ENCODE data around the gene GPN1.

GPN1 gene

DNA sequence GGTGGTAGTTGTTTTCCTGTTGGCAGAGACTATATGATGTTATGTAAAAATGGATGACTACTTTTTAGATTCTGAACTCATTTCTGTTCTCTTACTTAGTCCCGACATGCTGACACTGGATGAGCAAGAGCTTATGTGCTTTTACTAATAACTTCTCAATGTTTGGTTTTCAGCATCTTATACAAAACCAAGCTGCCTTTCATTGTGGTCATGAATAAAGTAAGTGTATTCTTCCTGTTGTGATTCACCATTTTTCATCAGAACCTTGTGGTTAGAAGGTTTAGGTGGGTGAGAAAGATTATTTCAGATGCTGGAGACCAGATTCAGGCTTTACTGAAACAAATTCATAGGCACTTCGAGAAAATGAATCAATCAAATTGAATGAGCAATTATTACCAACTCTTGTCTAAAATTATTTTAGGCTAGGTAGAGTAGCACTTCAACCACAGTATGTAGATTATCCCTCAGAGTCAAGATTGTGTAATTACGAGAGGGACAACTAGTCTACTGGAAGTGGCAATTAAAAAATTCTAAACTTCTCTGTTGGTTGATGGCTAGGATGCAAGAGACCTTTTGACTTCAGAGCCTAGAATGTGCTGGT is 9.3 kb downstream of the GPN1 start:
- Histone ChIP-seq H2AFZ (ENCODE audit: low read depth, low read length) (no peak overlapping the region), H3K9me3 (ENCODE audit: low read length) (no peaks in the 10 kb centered on the region), H3K4me3 (ENCODE audit: low read length) (no peak overlapping the region), H3K36me3 (ENCODE audit: insufficient read depth, low read length) (peaks cover 77% of the 10 kb centered on the region), H3K4me1 (ENCODE audit: insufficient read depth, low read length) (no peaks in the 10 kb centered on the region), H3K27me3 (ENCODE audit: insufficient read depth, low read length) (no peaks in the 10 kb centered on the region)

DNA sequence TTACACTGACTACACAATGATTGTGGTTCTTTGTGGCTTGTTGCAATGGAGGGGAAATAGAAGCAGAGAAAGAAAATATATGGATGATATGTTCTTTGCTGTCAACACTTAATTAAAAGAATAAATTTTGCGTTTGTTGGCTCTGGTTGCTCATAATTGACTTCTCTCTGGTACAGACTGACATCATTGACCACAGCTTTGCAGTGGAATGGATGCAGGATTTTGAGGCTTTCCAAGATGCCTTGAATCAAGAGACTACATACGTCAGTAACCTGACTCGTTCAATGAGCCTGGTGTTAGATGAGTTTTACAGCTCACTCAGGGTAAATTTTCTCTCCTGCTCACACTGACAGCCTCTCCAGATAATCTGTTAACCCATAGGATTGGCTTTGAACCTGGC is 9.9 kb downstream of the GPN1 start:
- no peaks in the 10 kb centered on the region for H3K9me3 ChIP-seq (ENCODE audit: low read length)
- no peak overlapping the region for H2AFZ ChIP-seq (ENCODE audit: low read depth, low read length)
- no peak overlapping the region for H3K4me3 ChIP-seq (ENCODE audit: low read length)
- no peaks in the 10 kb centered on the region for H3K4me1 ChIP-seq (ENCODE audit: insufficient read depth, low read length)
- H3K36me3 ChIP-seq (ENCODE audit: insufficient read depth, low read length): peaks cover 81% of the 10 kb centered on the region
- no peaks in the 10 kb centered on the region for H3K27me3 ChIP-seq (ENCODE audit: insufficient read depth, low read length)

DNA sequence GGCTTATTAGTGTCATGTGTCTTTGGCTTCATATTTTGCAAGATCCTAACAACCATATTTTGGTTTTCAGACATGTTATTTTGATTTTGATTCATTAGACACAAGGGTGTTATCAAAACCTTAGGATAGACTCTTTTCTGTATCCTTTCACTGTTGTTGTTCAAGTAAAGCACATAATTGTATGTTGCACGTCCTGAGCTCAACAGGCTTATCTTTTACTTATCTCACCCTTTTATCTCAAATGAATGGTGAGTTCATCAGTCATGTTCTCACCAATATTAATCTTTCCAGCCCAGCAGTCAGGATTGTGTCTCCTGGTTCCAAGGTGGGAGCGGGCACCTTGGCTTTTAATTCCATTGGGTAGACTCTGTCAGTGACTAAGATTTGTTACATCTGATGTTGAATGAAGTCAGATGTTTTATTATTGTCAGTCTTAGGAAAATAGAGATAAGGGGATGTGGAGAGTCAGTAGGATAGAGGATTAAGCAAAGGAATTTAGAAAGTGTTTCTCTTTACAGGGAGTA is 11.9 kb downstream of the GPN1 start:
- peaks cover 76% of the 10 kb centered on the region for H3K36me3 ChIP-seq (ENCODE audit: insufficient read depth, low read length)
- no peaks in the 10 kb centered on the region for H3K4me1 ChIP-seq (ENCODE audit: insufficient read depth, low read length)
- no peak overlapping the region for H3K4me3 ChIP-seq (ENCODE audit: low read length)
- no peaks in the 10 kb centered on the region for H3K9me3 ChIP-seq (ENCODE audit: low read length)
- no peaks in the 10 kb centered on the region for H3K27me3 ChIP-seq (ENCODE audit: insufficient read depth, low read length)
- H2AFZ ChIP-seq (ENCODE audit: low read depth, low read length): no peak overlapping the region

DNA sequence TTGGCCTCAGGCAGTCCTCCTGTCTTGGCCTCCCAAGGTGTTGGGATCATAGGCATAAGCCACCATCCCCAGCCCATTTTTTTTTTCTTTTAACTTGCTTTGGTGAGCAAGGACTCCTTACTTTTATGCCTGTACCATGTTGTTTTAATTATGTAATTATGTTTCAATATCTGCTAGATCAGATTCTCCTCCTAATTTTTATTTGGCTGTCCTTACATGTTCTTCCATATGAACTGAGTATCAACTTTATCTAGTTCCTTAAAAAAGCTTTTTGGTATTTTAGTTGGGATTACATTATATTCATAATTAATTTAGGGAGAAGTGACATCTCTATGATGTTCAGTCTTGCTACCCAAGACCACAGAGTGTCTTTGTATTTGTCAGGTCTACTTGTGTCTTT is 16.3 kb downstream of the GPN1 start:
- no peak overlapping the region for H2AFZ ChIP-seq (ENCODE audit: low read depth, low read length)
- peaks cover 76% of the 10 kb centered on the region for H3K36me3 ChIP-seq (ENCODE audit: insufficient read depth, low read length)
- no peak overlapping the region for H3K4me3 ChIP-seq (ENCODE audit: low read length)
- H3K27me3 ChIP-seq (ENCODE audit: insufficient read depth, low read length): no peaks in the 10 kb centered on the region
- no peaks in the 10 kb centered on the region for H3K4me1 ChIP-seq (ENCODE audit: insufficient read depth, low read length)
- H3K9me3 ChIP-seq (ENCODE audit: low read length): no peaks in the 10 kb centered on the region

DNA sequence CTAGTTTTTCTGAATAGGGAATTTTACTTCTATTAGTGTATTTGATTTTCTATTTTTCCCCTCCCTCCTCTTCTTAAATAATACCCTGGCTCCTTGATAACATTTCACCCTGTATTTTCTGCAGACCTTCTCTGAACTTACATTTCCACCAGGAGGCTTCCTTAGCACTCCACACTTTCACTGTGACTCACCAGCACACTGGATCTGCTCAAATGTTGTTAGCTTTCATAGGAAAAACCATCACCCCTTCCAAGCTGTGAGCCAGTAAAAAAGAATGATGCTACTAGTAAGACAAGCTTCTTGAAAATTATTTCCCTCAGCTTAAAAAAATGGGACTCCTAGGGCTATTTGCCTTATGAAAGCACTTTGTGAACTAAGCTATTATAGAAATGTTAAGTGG is 18.4 kb downstream of the GPN1 start:
- no peaks in the 10 kb centered on the region for H3K27me3 ChIP-seq (ENCODE audit: insufficient read depth, low read length)
- H2AFZ ChIP-seq (ENCODE audit: low read depth, low read length): no peak overlapping the region
- no peak overlapping the region for H3K4me3 ChIP-seq (ENCODE audit: low read length)
- H3K9me3 ChIP-seq (ENCODE audit: low read length): no peaks in the 10 kb centered on the region
- H3K4me1 ChIP-seq (ENCODE audit: insufficient read depth, low read length): no peaks in the 10 kb centered on the region
- H3K36me3 ChIP-seq (ENCODE audit: insufficient read depth, low read length): peaks cover 76% of the 10 kb centered on the region

DNA sequence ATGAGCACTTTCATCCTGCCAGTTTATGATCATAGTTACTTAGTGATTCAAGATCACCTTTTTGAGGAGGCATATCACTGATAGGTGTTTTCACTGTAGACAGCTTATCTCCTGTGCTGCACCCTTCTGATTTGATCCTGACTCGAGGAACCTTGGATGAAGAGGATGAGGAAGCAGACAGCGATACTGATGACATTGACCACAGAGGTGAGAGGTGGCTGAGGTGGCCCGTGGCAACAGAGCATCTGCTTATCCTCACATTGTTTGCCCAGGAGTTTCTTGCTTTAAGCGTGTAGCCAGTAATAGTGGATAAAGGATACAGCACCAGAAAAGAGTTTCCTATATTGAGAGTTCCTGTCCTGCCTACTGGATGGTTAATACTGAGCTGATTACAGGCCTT is 18.9 kb downstream of the GPN1 start:
- no peak overlapping the region for H3K4me3 ChIP-seq (ENCODE audit: low read length)
- H3K9me3 ChIP-seq (ENCODE audit: low read length): no peaks in the 10 kb centered on the region
- H3K4me1 ChIP-seq (ENCODE audit: insufficient read depth, low read length): no peaks in the 10 kb centered on the region
- H3K36me3 ChIP-seq (ENCODE audit: insufficient read depth, low read length): peaks cover 80% of the 10 kb centered on the region
- no peak overlapping the region for H2AFZ ChIP-seq (ENCODE audit: low read depth, low read length)
- H3K27me3 ChIP-seq (ENCODE audit: insufficient read depth, low read length): no peaks in the 10 kb centered on the region

DNA sequence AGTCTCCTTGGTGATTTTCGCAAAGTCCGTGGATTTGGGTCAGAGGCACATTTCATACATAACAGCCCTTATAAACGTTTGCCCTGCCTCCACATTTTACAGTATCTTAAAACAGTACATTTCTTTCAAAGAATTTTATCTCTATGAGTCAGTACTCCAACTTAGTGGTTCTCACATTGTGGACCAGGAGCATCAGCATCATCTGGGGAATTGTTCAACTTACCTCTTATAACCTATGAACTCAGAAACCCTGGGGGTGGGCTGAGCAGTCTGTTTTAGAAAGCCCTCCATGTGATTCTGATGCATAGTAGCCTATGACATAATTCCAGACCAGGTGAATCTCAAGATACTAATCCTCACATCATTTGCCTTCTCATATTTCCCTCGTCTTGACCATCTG is 22.2 kb downstream of the GPN1 start:
- no peaks in the 10 kb centered on the region for H3K9me3 ChIP-seq (ENCODE audit: low read length)
- peaks cover 91% of the 10 kb centered on the region for H3K36me3 ChIP-seq (ENCODE audit: insufficient read depth, low read length)
- H3K4me1 ChIP-seq (ENCODE audit: insufficient read depth, low read length): no peaks in the 10 kb centered on the region
- no peaks in the 10 kb centered on the region for H3K27me3 ChIP-seq (ENCODE audit: insufficient read depth, low read length)
- no peak overlapping the region for H3K4me3 ChIP-seq (ENCODE audit: low read length)
- H2AFZ ChIP-seq (ENCODE audit: low read depth, low read length): no peak overlapping the region

DNA sequence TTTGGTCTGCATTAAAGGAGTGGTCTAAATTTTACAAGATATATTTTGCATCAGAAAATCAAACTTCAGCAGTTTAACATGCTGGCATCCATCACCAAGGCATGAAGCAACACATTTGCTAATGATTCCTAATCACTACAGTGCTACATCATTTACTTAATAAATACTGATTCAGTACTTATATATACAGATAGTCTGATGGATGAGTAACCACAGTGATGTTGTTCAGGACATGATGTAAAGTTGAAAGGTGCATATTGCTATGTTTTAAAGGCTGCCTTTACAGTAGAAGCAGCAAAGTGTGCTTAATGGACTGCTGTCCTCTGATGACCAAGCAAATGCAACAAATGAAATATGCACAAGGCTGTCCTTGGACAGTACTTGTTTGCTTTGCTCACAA is 23.5 kb downstream of the GPN1 start:
- no peaks in the 10 kb centered on the region for H3K4me1 ChIP-seq (ENCODE audit: insufficient read depth, low read length)
- H2AFZ ChIP-seq (ENCODE audit: low read depth, low read length): no peak overlapping the region
- H3K27me3 ChIP-seq (ENCODE audit: insufficient read depth, low read length): no peaks in the 10 kb centered on the region
- H3K9me3 ChIP-seq (ENCODE audit: low read length): no peaks in the 10 kb centered on the region
- H3K36me3 ChIP-seq (ENCODE audit: insufficient read depth, low read length): peaks cover 94% of the 10 kb centered on the region
- no peak overlapping the region for H3K4me3 ChIP-seq (ENCODE audit: low read length)

DNA sequence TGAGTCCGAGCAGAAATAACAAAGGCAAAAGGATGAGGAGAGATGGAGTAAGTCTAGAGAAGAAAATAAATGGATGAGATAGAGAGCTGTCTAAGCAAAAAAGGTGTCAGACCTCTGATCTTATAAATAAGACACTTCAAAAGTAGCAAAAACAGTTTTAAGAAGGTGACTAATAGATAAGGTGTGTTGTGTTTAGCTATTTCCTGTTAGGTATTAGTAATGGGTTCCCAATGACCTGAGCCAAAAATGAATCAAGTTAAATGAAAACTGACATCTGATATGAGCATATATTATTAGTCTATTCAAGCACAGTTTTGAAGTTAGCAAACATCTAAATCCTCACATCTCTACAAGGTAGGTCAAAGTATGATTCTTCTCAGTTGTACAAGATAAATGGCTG is 23.9 kb downstream of the GPN1 start:
- Histone ChIP-seq H3K9me3 (ENCODE audit: low read length) (no peaks in the 10 kb centered on the region), H3K4me3 (ENCODE audit: low read length) (no peak overlapping the region), H3K4me1 (ENCODE audit: insufficient read depth, low read length) (no peaks in the 10 kb centered on the region), H2AFZ (ENCODE audit: low read depth, low read length) (no peak overlapping the region), H3K27me3 (ENCODE audit: insufficient read depth, low read length) (no peaks in the 10 kb centered on the region), H3K36me3 (ENCODE audit: insufficient read depth, low read length) (peaks cover 94% of the 10 kb centered on the region)

DNA sequence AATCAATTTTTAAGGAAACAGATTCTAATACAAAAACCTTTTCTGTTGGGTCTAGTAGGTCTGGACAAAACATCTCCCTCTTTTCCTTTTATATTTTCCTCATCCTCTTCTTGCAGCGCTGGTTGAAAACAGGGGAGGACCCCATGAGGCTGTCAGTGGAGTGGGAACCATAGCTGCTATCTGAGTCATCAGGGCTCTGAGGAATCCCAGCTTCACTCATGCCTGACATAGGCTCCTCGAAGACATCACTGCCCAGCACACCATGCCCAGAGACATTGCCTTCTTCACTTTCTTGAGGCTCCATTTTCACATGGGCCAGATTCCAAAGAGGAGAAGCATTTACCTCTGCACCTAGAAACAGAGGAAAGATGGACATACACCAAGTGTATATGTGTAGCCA is 24.5 kb downstream of the GPN1 start:
- Histone ChIP-seq H3K36me3 (ENCODE audit: insufficient read depth, low read length) (peaks cover 89% of the 10 kb centered on the region), H2AFZ (ENCODE audit: low read depth, low read length) (no peak overlapping the region), H3K4me1 (ENCODE audit: insufficient read depth, low read length) (no peaks in the 10 kb centered on the region), H3K9me3 (ENCODE audit: low read length) (no peaks in the 10 kb centered on the region), H3K4me3 (ENCODE audit: low read length) (no peak overlapping the region), H3K27me3 (ENCODE audit: insufficient read depth, low read length) (no peaks in the 10 kb centered on the region)

DNA sequence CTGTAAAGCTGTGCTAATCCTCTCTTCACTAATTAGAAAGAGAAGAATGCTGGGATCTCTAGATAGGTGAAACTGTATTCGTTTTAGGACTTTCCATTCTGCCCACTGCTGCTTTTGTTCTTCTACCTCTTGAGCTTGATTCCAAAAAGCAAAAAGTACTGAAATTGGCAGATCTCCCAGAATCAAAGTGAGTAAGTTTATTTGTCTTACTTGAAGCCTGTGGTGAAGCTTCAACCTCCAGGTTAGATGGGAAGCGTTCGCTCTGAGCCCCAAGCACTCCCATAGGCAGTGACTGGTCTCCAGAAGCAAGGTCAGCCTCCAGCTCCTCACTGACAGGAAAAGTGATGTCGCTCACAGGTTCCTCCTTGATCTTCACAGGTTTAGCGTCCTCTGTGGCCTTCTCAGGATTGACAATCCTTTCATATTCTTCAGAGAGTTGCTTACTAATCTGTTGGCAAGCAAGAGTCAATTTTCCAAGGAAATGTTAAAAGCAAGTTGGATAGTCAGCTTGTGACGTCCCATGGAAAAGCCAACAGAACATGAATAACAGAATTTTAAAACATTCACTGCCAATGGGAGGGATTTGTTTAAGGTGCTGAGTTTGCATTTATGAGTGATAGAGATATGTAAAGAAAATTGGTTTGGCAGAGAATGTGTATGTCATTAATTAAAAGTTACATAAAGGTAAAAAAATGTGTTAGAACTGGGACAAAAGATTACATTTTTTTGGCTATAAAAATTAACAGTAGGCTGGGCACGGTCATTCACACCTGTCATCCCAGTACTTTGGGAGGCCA is 26.5 kb downstream of the GPN1 start:
- no peak overlapping the region for H3K4me3 ChIP-seq (ENCODE audit: low read length)
- no peak overlapping the region for H2AFZ ChIP-seq (ENCODE audit: low read depth, low read length)
- H3K36me3 ChIP-seq (ENCODE audit: insufficient read depth, low read length): peaks cover 88% of the 10 kb centered on the region
- H3K27me3 ChIP-seq (ENCODE audit: insufficient read depth, low read length): no peaks in the 10 kb centered on the region
- H3K4me1 ChIP-seq (ENCODE audit: insufficient read depth, low read length): no peaks in the 10 kb centered on the region
- H3K9me3 ChIP-seq (ENCODE audit: low read length): no peaks in the 10 kb centered on the region

DNA sequence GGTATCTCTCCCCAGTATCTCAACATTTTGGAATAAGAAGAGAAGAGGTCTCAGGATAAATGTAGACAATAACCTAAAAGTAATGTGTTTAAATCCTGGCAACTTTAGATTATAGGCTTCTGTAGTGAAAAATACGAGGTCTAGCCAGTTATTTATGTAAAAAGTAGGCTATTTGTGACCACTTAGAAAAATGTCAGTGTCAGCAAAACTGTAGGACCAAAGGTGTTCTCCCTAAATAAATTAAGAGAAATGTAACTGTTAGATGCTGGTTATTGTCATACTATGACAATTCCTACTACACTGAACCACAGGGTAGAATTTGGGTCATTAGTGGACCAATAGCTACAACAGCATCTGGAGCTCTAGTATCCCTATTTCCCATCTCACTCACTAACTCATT is 32.5 kb downstream of the GPN1 start:
- H3K4me1 ChIP-seq (ENCODE audit: insufficient read depth, low read length): peaks cover 20% of the 10 kb centered on the region
- no peaks in the 10 kb centered on the region for H3K9me3 ChIP-seq (ENCODE audit: low read length)
- peaks cover 50% of the 10 kb centered on the region for H3K36me3 ChIP-seq (ENCODE audit: insufficient read depth, low read length)
- no peaks in the 10 kb centered on the region for H3K27me3 ChIP-seq (ENCODE audit: insufficient read depth, low read length)
- H3K4me3 ChIP-seq (ENCODE audit: low read length): no peak overlapping the region
- H2AFZ ChIP-seq (ENCODE audit: low read depth, low read length): no peak overlapping the region

DNA sequence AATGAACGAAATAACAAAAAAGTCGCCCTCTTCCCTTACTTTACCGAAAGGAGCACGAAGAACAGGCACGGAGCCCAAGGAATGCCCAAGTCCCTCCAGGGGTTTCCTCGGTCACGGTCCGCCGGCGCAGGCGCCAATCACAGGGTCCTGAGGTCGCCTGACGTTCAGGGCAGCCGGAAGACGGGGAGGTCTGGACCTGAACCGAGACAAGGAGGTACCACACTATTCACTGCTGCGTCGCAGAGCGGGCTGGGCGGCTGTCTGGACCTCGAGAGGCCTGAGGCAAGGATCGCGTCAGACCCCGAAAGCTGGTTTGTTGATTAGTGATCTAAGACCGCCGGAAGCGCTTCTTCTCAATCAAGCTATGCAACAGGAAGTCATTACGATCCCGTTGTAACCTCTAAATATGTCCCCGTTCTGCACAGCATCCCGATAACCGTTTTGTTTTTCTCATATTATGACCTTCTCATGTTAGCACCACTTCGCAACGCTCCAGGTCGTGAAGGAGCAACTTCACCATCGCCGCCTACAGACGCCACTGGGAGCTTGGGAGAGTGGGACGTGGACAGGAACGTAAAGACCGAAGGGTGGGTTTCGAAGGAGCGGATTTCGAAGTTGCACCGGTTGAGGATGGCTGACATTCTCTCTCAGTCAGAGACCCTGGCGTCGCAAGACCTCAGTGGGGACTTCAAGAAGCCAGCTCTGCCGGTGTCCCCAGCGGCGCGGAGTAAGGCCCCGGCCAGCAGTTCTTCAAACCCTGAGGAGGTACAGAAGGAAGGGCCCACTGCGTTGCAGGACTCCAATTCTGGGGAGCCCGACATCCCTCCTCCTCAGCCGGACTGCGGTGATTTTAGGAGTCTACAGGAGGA is 34.7 kb downstream of the GPN1 start, which contains the start of the genes SLC4A1AP and SUPT7L:
Gene SLC4A1AP (plus strand): TSS at position 605 of the 869 bp plus-strand sequence. CDS start 26 bp downstream, at position 631.
Gene SUPT7L (minus strand): TSS at position 330 of the 869 bp plus-strand sequence. CDS start 1,422 bp downstream, outside the sequence.
- peak within 1 kb of the TSS; percentile 62 for H3K4me3 ChIP-seq (ENCODE audit: low read length)
- no peaks in the 10 kb centered on the region for H3K9me3 ChIP-seq (ENCODE audit: low read length)
- H3K27me3 ChIP-seq (ENCODE audit: insufficient read depth, low read length): no peaks in the 10 kb centered on the region
- H3K36me3 ChIP-seq (ENCODE audit: insufficient read depth, low read length): peaks cover 44% of the 10 kb centered on the region
- peaks cover 20% of the 10 kb centered on the region for H3K4me1 ChIP-seq (ENCODE audit: insufficient read depth, low read length)
- peak within 1 kb of the TSS; percentile 76 for H2AFZ ChIP-seq (ENCODE audit: low read depth, low read length)
